GM12878 (cell line): ENCODE data around the gene SARDH. TPM values are rescaled to one million over a fixed set of nuclear protein-coding genes. Genes with fewer than 3 reads are reported as not detected.

Source experiments
- ATAC-seq: fragments of 200-7000 bp; cut with Tn5 transposase; 3 replicates; pipeline ENCODE4 v1.9.1; 2020; ENCODE audit warnings: mild to moderate bottlenecking, moderate library complexity
- BruUV-seq: library from RNA; stranded (reverse); fragments of 400-500 nt; replicated peaks from 2 replicates; lab custom pipeline; 2021; lab: Mats Ljungman, UMichigan
- CTCF ChIA-PET: fragments of 300-600 bp; sonication (Branson Sonifier 250); formaldehyde crosslinking; extraction: SDS; loops from one replicate; lab custom pipeline; 2021; ENCODE audit warnings: inconsistent platforms; lab: Yijun Ruan, JAX
- POLR2A ChIA-PET: fragments of 350-600 bp; formaldehyde crosslinking; extraction: SDS; loops from one replicate; lab custom pipeline; 2021; ENCODE audit warnings: inconsistent platforms; lab: Charles Lee
- RAD21 ChIA-PET: fragments of 300-600 bp; sonication (Branson Sonifier 250); formaldehyde crosslinking; loops from one replicate; lab custom pipeline; 2023; ENCODE audit warnings: antibody characterized with exemption; ENCODE audit not compliant: unreplicated experiment; lab: Charles Lee
- SMC1A ChIA-PET: fragments of 300-600 bp; sonication (Branson Sonifier 250); formaldehyde crosslinking; loops from one replicate; lab custom pipeline; 2023; ENCODE audit not compliant: unreplicated experiment, uncharacterized antibody; lab: Charles Lee
- DNase-seq: peaks from one replicate; pipeline ENCODE4 v3.0.0-alpha.2; 2011; ENCODE audit warnings: low read depth, low spot score
- FAIRE-seq: peaks from 3 replicates; lab custom pipeline; 2011; peaks lifted over from hg19 to GRCh38; lab: Jason Lieb, UNC
- H2AFZ ChIP-seq: 2 replicates; pipeline ENCODE4 v1.6.0; 2011; ENCODE audit warnings: low read depth, low read length, control low read depth; ENCODE audit not compliant: control insufficient read depth
- H3K27ac ChIP-seq: 2 replicates; pipeline ENCODE4 v1.5.1; 2011; ENCODE audit warnings: control low read depth; ENCODE audit not compliant: control insufficient read depth, insufficient read depth
- H3K27me3 ChIP-seq, 2 experiments: replicated peaks in 1 of 2; 2 replicates each; pipeline versions ENCODE4 v1.6.0 to v1.6.1; 2011; ENCODE audit warnings: low read length in 1 of 2; ENCODE audit not compliant: control insufficient read depth in 2 of 2, insufficient read depth in 2 of 2
- H3K36me3 ChIP-seq, 2 experiments: 2 replicates each; pipeline ENCODE4 v1.5.1; 2011; ENCODE audit warnings: low read length in 1 of 2; ENCODE audit not compliant: control insufficient read depth in 2 of 2, insufficient read depth in 2 of 2
- H3K4me1 ChIP-seq: 2 replicates; pipeline ENCODE4 v1.6.1; 2011; ENCODE audit warnings: mild to moderate bottlenecking, low read length, moderate library complexity, mixed read lengths; ENCODE audit not compliant: control insufficient read depth, insufficient read depth
- H3K4me2 ChIP-seq: 2 replicates; pipeline ENCODE4 v1.6.0; 2011; ENCODE audit warnings: control low read depth; ENCODE audit not compliant: control insufficient read depth, insufficient read depth
- H3K4me3 ChIP-seq: fragments of 200-600 bp; sonication (generic); 2 replicates; pipeline ENCODE4 v1.5.1; 2016
- H3K79me2 ChIP-seq: 2 replicates; pipeline ENCODE4 v1.6.0; 2011; ENCODE audit warnings: low read length; ENCODE audit not compliant: control insufficient read depth, insufficient read depth
- H3K9ac ChIP-seq: 2 replicates; pipeline ENCODE4 v1.8.0; 2011; ENCODE audit warnings: low read length, control low read depth, mixed read lengths; ENCODE audit not compliant: control insufficient read depth, insufficient read depth
- H3K9me3 ChIP-seq: replicated peaks from 3 replicates; pipeline ENCODE4 v1.5.1; 2011; ENCODE audit warnings: mild to moderate bottlenecking, low read length; ENCODE audit not compliant: control insufficient read depth, insufficient read depth
- H4K20me1 ChIP-seq: 2 replicates; pipeline ENCODE4 v1.6.0; 2011; ENCODE audit not compliant: control insufficient read depth, insufficient read depth
- CUX1 ChIP-seq: IDR thresholded peaks from 2 replicates; pipeline ENCODE4 v1.6.1; 2012; ENCODE audit warnings: improper control_type of control experiment, low read depth, low read length; ENCODE audit not compliant: insufficient replicate concordance
- JUND ChIP-seq: IDR thresholded peaks from 2 replicates; pipeline ENCODE4 v1.6.1; 2012; ENCODE audit warnings: low read depth, mild to moderate bottlenecking, low read length, improper control_type of control experiment, moderate library complexity
- LARP7 ChIP-seq: fragments of 450-650 bp; IDR thresholded peaks from 2 replicates; pipeline ENCODE4 v1.6.1; 2017; ENCODE audit warnings: mild to moderate bottlenecking
- PRDM15 ChIP-seq: fragments of 450-650 bp; formaldehyde crosslinking; IDR thresholded peaks from 2 replicates; pipeline ENCODE4 v1.4.0; 2020; ENCODE audit warnings: mild to moderate bottlenecking, moderate library complexity
- RELA ChIP-seq: fragments of 450-650 bp; IDR thresholded peaks from 2 replicates; pipeline ENCODE4 v1.8.0; 2014; ENCODE audit warnings: borderline replicate concordance; ENCODE audit not compliant: partially characterized antibody
- SIN3A ChIP-seq: IDR thresholded peaks from 2 replicates; pipeline ENCODE4 v1.6.1; 2012; ENCODE audit warnings: low read depth, low read length, improper control_type of control experiment
- SREBF2 ChIP-seq: IDR thresholded peaks from 2 replicates; pipeline ENCODE4 v1.6.1; 2012; ENCODE audit warnings: mild to moderate bottlenecking, low read length
- SUZ12 ChIP-seq: fragments of 200-600 bp; sonication (generic); IDR thresholded peaks from one replicate; pipeline ENCODE4 v1.6.1; 2018; ENCODE audit warnings: antibody characterized with exemption, mild to moderate bottlenecking; ENCODE audit not compliant: unreplicated experiment
- TARDBP ChIP-seq: IDR thresholded peaks from 2 replicates; pipeline ENCODE4 v1.6.1; 2016; ENCODE audit warnings: borderline replicate concordance
- TBL1XR1 ChIP-seq: IDR thresholded peaks from 2 replicates; pipeline ENCODE4 v1.6.1; 2012; ENCODE audit warnings: low read depth, low read length, improper control_type of control experiment
- whole genome bisulfite sequencing: methylation state at CpG from one replicate; pipeline ENCODE4 v1.1.6; 2016; ENCODE audit warnings: low lambda C conversion rate; ENCODE audit not compliant: insufficient replicate concordance, insufficient coverage; ENCODE audit errors: missing lambda C conversion rate; 5-methylcytosine and 5-hydroxymethylcytosine counted together
- in situ Hi-C: fragments of 300-500 bp; cut with MboI; formaldehyde crosslinking; loops from 9 replicates; pipeline ENCODE4 v1.14.3; 2018; ENCODE audit warnings: mixed read lengths
- intact Hi-C: fragments of 100-400 bp; cut with micrococcal nuclease; formaldehyde crosslinking; loops from one replicate; pipeline ENCODE4 v1.14.2; 2022; ENCODE audit not compliant: unreplicated experiment
- polyA plus RNA-seq, 11 experiments: library from polyadenylated mRNA; depleted of rRNA in 4 of 11; unstranded in 6 of 11; stranded (reverse) in 5 of 11; fragments of >200 nt; fragmentation: Nextera tagmentation in 4 of 11; fragmentation: Illumina TruSeq in 1 of 11; extraction: Ambion mirVana in 4 of 11; extraction: Trizol in 1 of 11; gene quantifications; 1 replicate in 1 of 11; 2 replicates in 10 of 11; pipeline versions ENCODE4 v1.2.1 to v1.2.3, GENCODE V29; 2011 to 2016; ENCODE audit warnings: inconsistent platforms in 2 of 11, missing spikeins in 2 of 11, low read depth in 1 of 11
- total RNA-seq, 4 experiments: library from RNA; depleted of rRNA in 3 of 4; stranded (reverse); fragments of >200 nt in 3 of 4; fragmentation: Illumina TruSeq in 1 of 4; extraction: Trizol in 1 of 4; gene quantifications; 2 replicates each; pipeline versions ENCODE4 v1.2.1 to v1.2.3, GENCODE V29; 2013 to 2021
- TF ChIP-seq, protein P1 (sequence below): fragments of 450-650 bp; IDR thresholded peaks from 2 replicates; pipeline ENCODE4 v1.6.1; 2016; ENCODE audit warnings: mild to moderate bottlenecking, moderate library complexity, borderline replicate concordance

Gene SARDH
- total and polyA plus RNA-seq, 10 of the 15 experiments (the other 5 are each of a cell fraction or from before 2014, with no cell fraction given): 0.03 to 0.15 (median 0.10) TPM; not detected in 6

DNA sequence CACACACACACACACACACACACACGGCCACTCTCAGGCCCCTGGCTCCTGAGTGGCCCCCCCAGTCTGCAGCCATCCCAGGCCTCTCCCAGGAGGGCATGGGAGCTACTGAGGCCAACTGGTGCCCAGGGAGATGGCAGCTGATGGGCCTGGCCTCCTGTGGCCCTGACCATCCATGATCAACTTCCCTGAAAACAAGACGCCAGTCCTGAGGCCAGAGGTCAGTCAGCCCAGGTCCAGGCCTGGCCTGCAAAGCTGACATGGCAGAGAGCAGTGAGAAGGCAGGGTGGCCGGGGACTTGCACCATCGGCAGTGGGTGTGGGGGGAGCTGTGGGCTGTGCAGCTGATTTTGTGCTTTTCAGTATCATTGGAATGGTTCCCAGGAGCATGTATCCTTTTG lies 47.0 kb downstream of the SARDH start:
- intact Hi-C loops (no loop called here), in situ Hi-C loops (no loop called here)
- no peak overlapping the region for H3K27ac ChIP-seq
- ChIA-PET RAD21 (no interaction called here), CTCF (no interaction called here), POLR2A (no interaction called here), SMC1A (no interaction called here)
- no peaks in the 10 kb centered on the region for H3K36me3 ChIP-seq
- no peak overlapping the region for H3K9ac ChIP-seq
- 6% methylated on average over 4 of the region's 4 CpGs for WGBS
- BruUV-seq: no TSS peak
- no peaks in the 10 kb centered on the region; a peak in 1 of 4 replicates for H3K27me3 ChIP-seq
- no peaks in the 10 kb centered on the region for H3K9me3 ChIP-seq
- no peak overlapping the region for H3K4me2 ChIP-seq
- FAIRE-seq (no peak), DNase-seq (no peak), ATAC-seq (no peak)
- no peaks in the 10 kb centered on the region for H3K79me2 ChIP-seq
- no peaks in the 10 kb centered on the region for H4K20me1 ChIP-seq
- H3K4me1 ChIP-seq: no peaks in the 10 kb centered on the region
- H3K4me3 ChIP-seq: no peak overlapping the region
- no peak overlapping the region for H2AFZ ChIP-seq
- TF ChIP-seq SREBF2 (no peak), TARDBP (no peak), TBL1XR1 (no peak), SIN3A (no peak), RELA (no peak), PRDM15 (no peak), JUND (no peak), LARP7 (no peak), CUX1 (no peak), SUZ12 (no peak)
- TF ChIP-seq, protein P1, sequence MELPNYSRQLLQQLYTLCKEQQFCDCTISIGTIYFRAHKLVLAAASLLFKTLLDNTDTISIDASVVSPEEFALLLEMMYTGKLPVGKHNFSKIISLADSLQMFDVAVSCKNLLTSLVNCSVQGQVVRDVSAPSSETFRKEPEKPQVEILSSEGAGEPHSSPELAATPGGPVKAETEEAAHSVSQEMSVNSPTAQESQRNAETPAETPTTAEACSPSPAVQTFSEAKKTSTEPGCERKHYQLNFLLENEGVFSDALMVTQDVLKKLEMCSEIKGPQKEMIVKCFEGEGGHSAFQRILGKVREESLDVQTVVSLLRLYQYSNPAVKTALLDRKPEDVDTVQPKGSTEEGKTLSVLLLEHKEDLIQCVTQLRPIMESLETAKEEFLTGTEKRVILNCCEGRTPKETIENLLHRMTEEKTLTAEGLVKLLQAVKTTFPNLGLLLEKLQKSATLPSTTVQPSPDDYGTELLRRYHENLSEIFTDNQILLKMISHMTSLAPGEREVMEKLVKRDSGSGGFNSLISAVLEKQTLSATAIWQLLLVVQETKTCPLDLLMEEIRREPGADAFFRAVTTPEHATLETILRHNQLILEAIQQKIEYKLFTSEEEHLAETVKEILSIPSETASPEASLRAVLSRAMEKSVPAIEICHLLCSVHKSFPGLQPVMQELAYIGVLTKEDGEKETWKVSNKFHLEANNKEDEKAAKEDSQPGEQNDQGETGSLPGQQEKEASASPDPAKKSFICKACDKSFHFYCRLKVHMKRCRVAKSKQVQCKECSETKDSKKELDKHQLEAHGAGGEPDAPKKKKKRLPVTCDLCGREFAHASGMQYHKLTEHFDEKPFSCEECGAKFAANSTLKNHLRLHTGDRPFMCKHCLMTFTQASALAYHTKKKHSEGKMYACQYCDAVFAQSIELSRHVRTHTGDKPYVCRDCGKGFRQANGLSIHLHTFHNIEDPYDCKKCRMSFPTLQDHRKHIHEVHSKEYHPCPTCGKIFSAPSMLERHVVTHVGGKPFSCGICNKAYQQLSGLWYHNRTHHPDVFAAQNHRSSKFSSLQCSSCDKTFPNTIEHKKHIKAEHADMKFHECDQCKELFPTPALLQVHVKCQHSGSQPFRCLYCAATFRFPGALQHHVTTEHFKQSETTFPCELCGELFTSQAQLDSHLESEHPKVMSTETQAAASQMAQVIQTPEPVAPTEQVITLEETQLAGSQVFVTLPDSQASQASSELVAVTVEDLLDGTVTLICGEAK: no peak
